K562 (cell line): ENCODE data around the gene SRPK3. TPM values are rescaled to one million over a fixed set of nuclear protein-coding genes. Genes with fewer than 3 reads are reported as not detected.

Source experiments
- ATF1 ChIP-seq, 2 experiments: fragments of 450-650 bp in 1 of 2; IDR thresholded peaks; 2 replicates each; pipeline ENCODE4 v1.6.1; 2016; ENCODE audit warnings: missing compliant biosample characterization in 1 of 2, missing genetic modification characterization in 1 of 2
- CHD1 ChIP-seq: fragments of 200-600 bp; sonication (generic); IDR thresholded peaks from one replicate; pipeline ENCODE4 v1.6.1; 2012; ENCODE audit warnings: mild to moderate bottlenecking, moderate library complexity, low read length, inconsistent platforms
- ELF1 ChIP-seq: fragments of 200-800 bp; sonication (Bioruptor generic); IDR thresholded peaks from 2 replicates; pipeline ENCODE4 v1.6.1; 2016; ENCODE audit warnings: missing genetic modification characterization, missing compliant biosample characterization
- ESRRA ChIP-seq: fragments of 450-650 bp; IDR thresholded peaks from 2 replicates; pipeline ENCODE4 v1.6.1; 2014; ENCODE audit warnings: low read depth, mild to moderate bottlenecking, moderate library complexity, borderline replicate concordance
- FOS ChIP-seq: IDR thresholded peaks from 3 replicates; pipeline ENCODE4 v1.6.1; 2011; ENCODE audit not compliant: insufficient read length; ENCODE audit errors: extremely low read depth
- KLF13 ChIP-seq: fragments of 450-650 bp; IDR thresholded peaks from 2 replicates; pipeline ENCODE4 v1.6.1; 2016; ENCODE audit warnings: missing genetic modification characterization, low read depth, mild to moderate bottlenecking, missing compliant biosample characterization, moderate library complexity, borderline replicate concordance
- PHF20 ChIP-seq: fragments of 450-650 bp; IDR thresholded peaks from 2 replicates; pipeline ENCODE4 v1.6.1; 2018; ENCODE audit not compliant: partially characterized antibody
- POLR2AphosphoS5 ChIP-seq: IDR thresholded peaks from 2 replicates; pipeline ENCODE4 v1.6.1; 2011; ENCODE audit warnings: mild to moderate bottlenecking, low read depth, low read length, moderate library complexity; ENCODE audit not compliant: control insufficient read depth, insufficient read depth
- PTTG1 ChIP-seq: fragments of 450-650 bp; IDR thresholded peaks from 2 replicates; pipeline ENCODE4 v1.6.1; 2016; ENCODE audit warnings: low read depth, mild to moderate bottlenecking, missing genetic modification characterization, missing compliant biosample characterization
- SIN3A ChIP-seq, 2 experiments: fragments of 150-350 bp in 1 of 2; IDR thresholded peaks; 2 replicates each; pipeline ENCODE4 v1.6.1; 2011 to 2016; ENCODE audit warnings: borderline replicate concordance in 2 of 2, low read depth in 2 of 2, low read length in 2 of 2, mild to moderate bottlenecking in 2 of 2, moderate library complexity in 2 of 2; ENCODE audit not compliant: control insufficient read depth in 1 of 2
- SOX6 ChIP-seq: fragments of 450-650 bp; IDR thresholded peaks from 2 replicates; pipeline ENCODE4 v1.6.1; 2014; ENCODE audit warnings: mild to moderate bottlenecking
- TFAP4 ChIP-seq: sonication (generic); formaldehyde crosslinking; IDR thresholded peaks from 2 replicates; pipeline ENCODE4 v1.8.0; 2022; ENCODE audit warnings: missing genetic modification reagents, mild to moderate bottlenecking, moderate library complexity, borderline replicate concordance
- THRB ChIP-seq: fragments of 450-650 bp; formaldehyde crosslinking; conservative IDR thresholded peaks from 2 replicates; pipeline ENCODE4 v1.4.0; 2022; ENCODE audit warnings: mild to moderate bottlenecking, missing genetic modification characterization
- ZBED1 ChIP-seq: IDR thresholded peaks from 2 replicates; pipeline ENCODE4 v1.6.1; 2014
- ZKSCAN1 ChIP-seq: fragments of 150-350 bp; IDR thresholded peaks from 2 replicates; pipeline ENCODE4 v1.6.1; 2016; ENCODE audit warnings: low read depth, low read length
- ZNF140 ChIP-seq: fragments of 250-450 bp; sonication (Bioruptor Pico); IDR thresholded peaks from 2 replicates; pipeline ENCODE4 v1.8.0; 2021; ENCODE audit warnings: moderate library complexity, mild to moderate bottlenecking, inconsistent platforms
- ZNF384 ChIP-seq: IDR thresholded peaks from 2 replicates; pipeline ENCODE4 v1.6.1; 2012; ENCODE audit warnings: low read depth, low read length, improper control_type of control experiment
- ZNF41 ChIP-seq: fragments of 250-450 bp; sonication (Bioruptor Pico); conservative IDR thresholded peaks from 2 replicates; pipeline ENCODE4 v1.4.0; 2020; ENCODE audit warnings: mild to moderate bottlenecking
- ZNF431 ChIP-seq: sonication (generic); formaldehyde crosslinking; IDR thresholded peaks from 2 replicates; pipeline ENCODE4 v1.8.0; 2022; ENCODE audit warnings: mild to moderate bottlenecking, missing genetic modification reagents
- polyA plus RNA-seq, 8 experiments: library from polyadenylated mRNA; depleted of rRNA in 4 of 8; stranded (reverse) in 5 of 8; unstranded in 3 of 8; fragments of >200 nt; fragmentation: Nextera tagmentation in 2 of 8; fragmentation: Illumina TruSeq in 1 of 8; extraction: Ambion mirVana in 2 of 8; extraction: Trizol in 1 of 8; gene quantifications; 2 replicates each; pipeline versions ENCODE4 v1.2.1 to v1.2.3, GENCODE V29; 2011 to 2014; ENCODE audit warnings: inconsistent platforms in 1 of 8, missing spikeins in 1 of 8
- total RNA-seq, 7 experiments: library from RNA; depleted of rRNA in 6 of 7; stranded (reverse); fragments of >200 nt in 6 of 7; fragmentation: Illumina TruSeq in 2 of 7; extraction: Trizol in 2 of 7; gene quantifications; 2 replicates each; pipeline versions ENCODE4 v1.2.1 to v1.2.3, GENCODE V29; 2011 to 2021; ENCODE audit warnings: low replicate concordance in 1 of 7
- TF ChIP-seq, protein P1 (sequence below): sonication (generic); formaldehyde crosslinking; IDR thresholded peaks from 2 replicates; pipeline ENCODE4 v1.5.0; 2020; ENCODE audit warnings: missing genetic modification reagents
- TF ChIP-seq, protein P2 (sequence below): fragments of 250-450 bp; sonication (Bioruptor Pico); IDR thresholded peaks from 2 replicates; pipeline ENCODE4 v1.8.0; 2021; ENCODE audit warnings: moderate library complexity, mild to moderate bottlenecking, inconsistent platforms
- TF ChIP-seq, protein P3 (sequence below), 3 experiments: IDR thresholded peaks in 2 of 3; conservative IDR thresholded peaks in 1 of 3; 2 replicates each; pipeline ENCODE4 v1.5.1; 2011 to 2012; ENCODE audit warnings: low read length in 3 of 3, mild to moderate bottlenecking in 3 of 3, control low read depth in 2 of 3, improper control_type of control experiment in 1 of 3, inconsistent platforms in 1 of 3, low read depth in 1 of 3, mixed read lengths in 1 of 3, moderate library complexity in 1 of 3; ENCODE audit not compliant: insufficient read depth in 2 of 3

Gene SRPK3
- total and polyA plus RNA-seq, 9 of the 15 experiments (the other 6 are each of a cell fraction or from before 2014, with no cell fraction given), result 0.01 to 0.09 (median 0.04) TPM; not detected in 2

- TF ChIP-seq ZNF431 (CRISPR knock-in tag), result no peak
- TF ChIP-seq KLF13 (tag), result peak; percentile 20; the same call in 1 of the 2 replicates
- peak; percentile 69; the same call in 1 of the 2 replicates for TF ChIP-seq ESRRA
- no peak for TF ChIP-seq CHD1
- TF ChIP-seq PTTG1 (tag), result no peak
- TF ChIP-seq ZBED1, result no peak
- TF ChIP-seq ZNF140 (CRISPR knock-in tag), result no peak
- no peak for TF ChIP-seq THRB (CRISPR knock-in tag)
- no peak for TF ChIP-seq ZNF41 (CRISPR knock-in tag)
- peak; percentile 62 for TF ChIP-seq ATF1 (CRISPR knock-in tag; IDR thresholded peaks at IDR 0.05)
- peak; percentile 96 for TF ChIP-seq ATF1 (tag; IDR thresholded peaks at IDR 0.05)
- no peak for TF ChIP-seq ZKSCAN1
- TF ChIP-seq FOS, result peak; percentile 76
- TF ChIP-seq ELF1 (tag), result peak; percentile 70
- TF ChIP-seq, protein P1, sequence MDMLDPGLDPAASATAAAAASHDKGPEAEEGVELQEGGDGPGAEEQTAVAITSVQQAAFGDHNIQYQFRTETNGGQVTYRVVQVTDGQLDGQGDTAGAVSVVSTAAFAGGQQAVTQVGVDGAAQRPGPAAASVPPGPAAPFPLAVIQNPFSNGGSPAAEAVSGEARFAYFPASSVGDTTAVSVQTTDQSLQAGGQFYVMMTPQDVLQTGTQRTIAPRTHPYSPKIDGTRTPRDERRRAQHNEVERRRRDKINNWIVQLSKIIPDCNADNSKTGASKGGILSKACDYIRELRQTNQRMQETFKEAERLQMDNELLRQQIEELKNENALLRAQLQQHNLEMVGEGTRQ (CRISPR knock-in tag), result no peak
- TF ChIP-seq, protein P2, sequence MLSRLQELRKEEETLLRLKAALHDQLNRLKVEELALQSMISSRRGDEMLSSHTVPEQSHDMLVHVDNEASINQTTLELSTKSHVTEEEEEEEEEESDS (CRISPR knock-in tag), result no peak
- TF ChIP-seq SIN3A (IDR thresholded peaks at IDR 0.05; ENCODE audit: borderline replicate concordance in 2 of 2, control insufficient read depth in 1 of 2, low read depth in 2 of 2, low read length in 2 of 2), result peak in 1 of 2 experiments; percentile 91; a peak in 2 of 4 replicates
- no peak for TF ChIP-seq ZNF384
- no peak for TF ChIP-seq PHF20
- peak; percentile 100 for TF ChIP-seq TFAP4
- peak; percentile 50; the same call in 1 of the 2 replicates for TF ChIP-seq SOX6
- TF ChIP-seq POLR2AphosphoS5, result peak; percentile 40
- TF ChIP-seq, protein P3, sequence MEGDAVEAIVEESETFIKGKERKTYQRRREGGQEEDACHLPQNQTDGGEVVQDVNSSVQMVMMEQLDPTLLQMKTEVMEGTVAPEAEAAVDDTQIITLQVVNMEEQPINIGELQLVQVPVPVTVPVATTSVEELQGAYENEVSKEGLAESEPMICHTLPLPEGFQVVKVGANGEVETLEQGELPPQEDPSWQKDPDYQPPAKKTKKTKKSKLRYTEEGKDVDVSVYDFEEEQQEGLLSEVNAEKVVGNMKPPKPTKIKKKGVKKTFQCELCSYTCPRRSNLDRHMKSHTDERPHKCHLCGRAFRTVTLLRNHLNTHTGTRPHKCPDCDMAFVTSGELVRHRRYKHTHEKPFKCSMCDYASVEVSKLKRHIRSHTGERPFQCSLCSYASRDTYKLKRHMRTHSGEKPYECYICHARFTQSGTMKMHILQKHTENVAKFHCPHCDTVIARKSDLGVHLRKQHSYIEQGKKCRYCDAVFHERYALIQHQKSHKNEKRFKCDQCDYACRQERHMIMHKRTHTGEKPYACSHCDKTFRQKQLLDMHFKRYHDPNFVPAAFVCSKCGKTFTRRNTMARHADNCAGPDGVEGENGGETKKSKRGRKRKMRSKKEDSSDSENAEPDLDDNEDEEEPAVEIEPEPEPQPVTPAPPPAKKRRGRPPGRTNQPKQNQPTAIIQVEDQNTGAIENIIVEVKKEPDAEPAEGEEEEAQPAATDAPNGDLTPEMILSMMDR (IDR thresholded peaks at IDR 0.05 in 2 of 3, conservative IDR thresholded peaks at IDR 0.05 in 1 of 3; ENCODE audit: insufficient read depth in 2 of 3, low read depth in 1 of 3, low read length in 3 of 3), result peak in 2 of 3 experiments; percentile 31 to 38; a peak in 3 of 6 replicates
Measured at GRCh38 chrX:153794018-153794896, 13.4 kb downstream of the SRPK3 start, which contains the start of the genes IDH3G and SSR4 (continued).
